ENCODE measurements around the gene NFXL1. TPM values are rescaled to one million over a fixed set of nuclear protein-coding genes. Genes with fewer than 3 reads are reported as not detected.

NFXL1 gene
- total RNA-seq, 6 donors from 2014 or later = 5.0 to 23.4 (median 10.6) TPM

DNA sequence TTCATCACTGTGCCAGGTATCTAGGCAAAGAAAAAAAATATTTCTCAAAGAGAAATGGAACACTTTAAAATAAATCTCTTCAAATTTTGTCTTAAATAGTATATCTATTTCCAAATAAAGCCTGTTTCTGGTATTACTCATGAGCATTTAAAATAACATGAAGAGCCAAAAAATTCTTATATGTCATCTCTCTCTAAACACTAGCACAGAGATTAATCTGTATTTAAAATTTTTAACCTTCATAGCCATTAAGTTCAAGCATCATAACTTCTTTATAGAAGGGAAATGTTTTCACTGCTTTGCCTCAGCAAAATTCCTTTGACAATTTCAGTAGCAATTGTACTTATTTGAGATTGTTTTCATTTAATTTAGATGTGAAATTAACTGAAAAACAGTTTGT is 71.4 kb downstream of the NFXL1 start:
- no peak for TF ChIP-seq POLR2AphosphoS5 (IDR thresholded peaks at IDR 0.05)
- TF ChIP-seq, protein P1, sequence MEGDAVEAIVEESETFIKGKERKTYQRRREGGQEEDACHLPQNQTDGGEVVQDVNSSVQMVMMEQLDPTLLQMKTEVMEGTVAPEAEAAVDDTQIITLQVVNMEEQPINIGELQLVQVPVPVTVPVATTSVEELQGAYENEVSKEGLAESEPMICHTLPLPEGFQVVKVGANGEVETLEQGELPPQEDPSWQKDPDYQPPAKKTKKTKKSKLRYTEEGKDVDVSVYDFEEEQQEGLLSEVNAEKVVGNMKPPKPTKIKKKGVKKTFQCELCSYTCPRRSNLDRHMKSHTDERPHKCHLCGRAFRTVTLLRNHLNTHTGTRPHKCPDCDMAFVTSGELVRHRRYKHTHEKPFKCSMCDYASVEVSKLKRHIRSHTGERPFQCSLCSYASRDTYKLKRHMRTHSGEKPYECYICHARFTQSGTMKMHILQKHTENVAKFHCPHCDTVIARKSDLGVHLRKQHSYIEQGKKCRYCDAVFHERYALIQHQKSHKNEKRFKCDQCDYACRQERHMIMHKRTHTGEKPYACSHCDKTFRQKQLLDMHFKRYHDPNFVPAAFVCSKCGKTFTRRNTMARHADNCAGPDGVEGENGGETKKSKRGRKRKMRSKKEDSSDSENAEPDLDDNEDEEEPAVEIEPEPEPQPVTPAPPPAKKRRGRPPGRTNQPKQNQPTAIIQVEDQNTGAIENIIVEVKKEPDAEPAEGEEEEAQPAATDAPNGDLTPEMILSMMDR (IDR thresholded peaks at IDR 0.05) = no peak
- TF ChIP-seq EP300 (IDR thresholded peaks at IDR 0.05) = no peak
- no peak for TF ChIP-seq POLR2A (IDR thresholded peaks at IDR 0.05)
- H3K9me3 ChIP-seq = no peaks in the 10 kb centered on the region
- H3K4me3 ChIP-seq = no peak overlapping the region
- no peaks in the 10 kb centered on the region for H3K27me3 ChIP-seq
- H3K4me1 ChIP-seq = peaks cover under 1 to 7% (median 3%) of the 10 kb centered on the region in 4 donors
- no peak for ATAC-seq (ENCODE audit: low FRiP score in 2 of 2)
- peaks cover 0 to 25% (median 6%) of the 10 kb centered on the region in 4 donors for H3K36me3 ChIP-seq
- H3K27ac ChIP-seq = no peak overlapping the region
- DNase-seq = no peak

DNA sequence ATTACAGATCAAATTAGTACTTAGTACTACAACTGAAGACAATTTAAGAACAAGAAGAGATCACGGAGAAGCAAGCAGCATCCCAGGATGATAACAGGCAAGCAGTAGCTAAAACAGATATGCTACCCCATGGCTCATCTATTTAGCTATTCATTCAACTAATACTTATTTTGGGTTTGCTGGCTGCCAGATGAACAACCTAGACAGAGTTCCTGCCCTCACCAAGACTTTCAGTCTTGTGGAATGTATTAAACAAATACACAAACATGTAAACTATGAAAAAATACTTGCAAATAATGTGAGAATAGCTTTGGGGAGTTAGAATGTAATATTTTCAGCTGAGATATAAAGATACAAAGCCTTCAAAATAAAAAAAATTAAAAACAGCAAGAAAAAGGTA is 74.1 kb downstream of the NFXL1 start:
- DNase-seq (no peak), ATAC-seq (ENCODE audit: low FRiP score in 2 of 2) (no peak)
- Histone ChIP-seq H3K4me3 (no peak overlapping the region), H3K9me3 (no peaks in the 10 kb centered on the region), H3K27ac (no peak overlapping the region), H3K27me3 (no peaks in the 10 kb centered on the region), H3K4me1 (peaks cover 14 to 33% (median 28%) of the 10 kb centered on the region in 4 donors), H3K36me3 (peaks cover 0 to 15% (median 4%) of the 10 kb centered on the region in 4 donors)
- TF ChIP-seq POLR2A (IDR thresholded peaks at IDR 0.05) = no peak
- TF ChIP-seq, protein P1 (IDR thresholded peaks at IDR 0.05) = no peak
- no peak for TF ChIP-seq POLR2AphosphoS5 (IDR thresholded peaks at IDR 0.05)
- no peak for TF ChIP-seq EP300 (IDR thresholded peaks at IDR 0.05)
- 95 to 100% methylated on average over 1 of the region's 1 CpG for WGBS, 2 donors

DNA sequence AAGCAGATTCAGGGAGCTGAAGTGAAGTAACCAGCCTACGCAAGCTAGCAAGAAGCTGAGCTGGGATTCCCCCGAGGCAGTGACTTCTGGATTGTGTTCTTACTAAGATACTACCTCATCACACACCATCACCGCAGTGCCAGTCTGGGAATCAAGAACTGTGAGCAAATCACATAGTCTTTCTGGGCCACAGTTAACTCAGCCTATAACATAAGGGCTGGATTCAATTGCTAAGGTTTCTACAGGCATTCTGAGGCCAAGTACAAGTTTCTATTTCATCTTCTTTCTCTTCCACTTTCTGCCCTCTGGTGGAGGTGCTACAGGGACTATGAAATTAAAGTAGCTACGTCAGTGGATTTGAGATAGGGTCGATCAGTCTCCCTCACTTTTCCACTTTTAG is 75.1 kb downstream of the NFXL1 start:
- peaks cover 14 to 33% (median 28%) of the 10 kb centered on the region in 4 donors for H3K4me1 ChIP-seq
- WGBS, 2 donors = 71 to 73% methylated on average over 5 of the region's 5 CpGs
- H3K9me3 ChIP-seq = no peaks in the 10 kb centered on the region
- DNase-seq = no peak
- no peak overlapping the region for H3K27ac ChIP-seq
- ATAC-seq (ENCODE audit: low FRiP score in 2 of 2) = peak in 1 of 2 donors; percentile 12
- H3K36me3 ChIP-seq = peaks cover 0 to 11% (median 2%) of the 10 kb centered on the region in 4 donors
- H3K27me3 ChIP-seq = no peaks in the 10 kb centered on the region
- TF ChIP-seq, protein P1 (IDR thresholded peaks at IDR 0.05) = peak in 4 of 6 experiments; percentile 12 to 41 (median 32)
- TF ChIP-seq POLR2AphosphoS5 (IDR thresholded peaks at IDR 0.05) = no peak
- H3K4me3 ChIP-seq = no peak overlapping the region

DNA sequence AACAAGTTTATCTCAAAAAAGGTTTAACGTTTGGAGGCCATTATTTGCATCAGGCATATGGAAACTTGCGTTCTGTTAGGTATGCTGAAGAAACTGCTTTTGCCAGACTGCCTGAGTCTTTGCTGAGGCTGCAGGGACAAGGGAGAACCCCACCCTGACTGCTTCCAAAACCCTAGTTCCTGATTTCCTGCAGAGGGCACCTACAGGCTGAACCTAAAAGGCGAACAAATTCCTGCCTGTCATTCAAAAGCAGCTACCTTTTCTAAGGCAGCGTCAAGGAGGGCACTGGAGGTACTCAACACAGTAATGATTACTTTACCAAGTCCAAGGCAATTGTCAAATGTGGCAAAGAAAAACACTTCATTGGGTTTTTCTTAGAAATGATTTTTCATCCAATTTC is 75.9 kb downstream of the NFXL1 start:
- Histone ChIP-seq H3K4me3 (peak overlapping the region in 1 of 4 donors; percentile 50), H3K27me3 (no peaks in the 10 kb centered on the region), H3K4me1 (peaks cover 14 to 33% (median 28%) of the 10 kb centered on the region in 4 donors), H3K36me3 (peaks cover 0 to 3% (median under 1%) of the 10 kb centered on the region in 4 donors), H3K27ac (no peak overlapping the region), H3K9me3 (no peaks in the 10 kb centered on the region)
- 60 to 63% methylated on average over 4 of the region's 4 CpGs for WGBS, 2 donors
- DNase-seq = no peak
- ATAC-seq (ENCODE audit: low FRiP score in 2 of 2) = no peak
- TF ChIP-seq, protein P1 (IDR thresholded peaks at IDR 0.05) = no peak
- TF ChIP-seq POLR2AphosphoS5 (IDR thresholded peaks at IDR 0.05) = no peak
- no peak for TF ChIP-seq EP300 (IDR thresholded peaks at IDR 0.05)
- TF ChIP-seq POLR2A (IDR thresholded peaks at IDR 0.05) = no peak

GRCh38 chr4:47837908-47838294 is 76.5 kb downstream of the NFXL1 start, which contains the start of gene CORIN:
Gene CORIN, minus strand, starts transcription at chr4:47838067. Its CDS starts 118 bp downstream, at chr4:47837949.
- ATAC-seq (ENCODE audit: low FRiP score in 2 of 2) (peak in 1 of 2 donors; percentile 1), DNase-seq (no peak)
- TF ChIP-seq, protein P1 (IDR thresholded peaks at IDR 0.05) = no peak
- no peak for TF ChIP-seq POLR2A (IDR thresholded peaks at IDR 0.05)
- no peak for TF ChIP-seq POLR2AphosphoS5 (IDR thresholded peaks at IDR 0.05)
- TF ChIP-seq EP300 (IDR thresholded peaks at IDR 0.05) = no peak
- Histone ChIP-seq H3K36me3 (peaks cover 0 to 3% (median 0%) of the 10 kb centered on the region in 4 donors), H3K9me3 (no peaks in the 10 kb centered on the region), H3K4me3 (peak within 1 kb of the TSS; percentile 24 to 61 (median 46)), H3K4me1 (peaks cover 14 to 33% (median 28%) of the 10 kb centered on the region in 4 donors), H3K27ac (peak within 1 kb of the TSS in 2 of 4 donors; percentile 11 to 22), H3K27me3 (no peaks in the 10 kb centered on the region)
- 11 to 12% methylated on average over 15 to 16 of the region's 16 CpGs for WGBS, 2 donors
